GM19467 (cell line): ENCODE measurements around the gene PLCG1.

Experiments used
- ATAC-seq: cut with Tn5 transposase; IDR thresholded peaks from one replicate; pipeline ENCODE4 v1.9.1; 2021; ENCODE audit warnings: mild to moderate bottlenecking, moderate library complexity; ENCODE audit not compliant: unreplicated experiment

Gene PLCG1

GRCh38 chr20:41176711-41177552 is 39.6 kb downstream of the PLCG1 start:
- no peak for ATAC-seq

DNA sequence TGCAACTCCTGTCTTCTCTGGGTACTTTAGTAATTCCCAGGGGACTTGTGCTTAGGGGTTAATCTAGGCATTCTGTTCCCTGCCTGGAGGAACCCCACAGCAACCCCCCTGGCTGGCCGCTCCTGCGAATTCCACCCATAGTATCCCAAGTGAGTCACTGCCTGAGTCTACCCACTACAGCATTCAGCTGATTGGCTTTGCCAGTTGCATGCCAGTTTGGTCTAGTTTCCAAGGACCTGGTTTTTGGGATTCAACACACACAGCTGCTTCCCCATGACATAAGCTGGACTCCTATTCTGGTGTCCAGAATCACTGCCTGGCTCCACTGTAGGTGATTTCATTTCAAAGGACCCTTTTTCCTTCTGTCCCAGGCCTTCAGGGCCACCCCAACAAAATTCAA is 40.3 kb downstream of the PLCG1 start:
- ATAC-seq = no peak

DNA sequence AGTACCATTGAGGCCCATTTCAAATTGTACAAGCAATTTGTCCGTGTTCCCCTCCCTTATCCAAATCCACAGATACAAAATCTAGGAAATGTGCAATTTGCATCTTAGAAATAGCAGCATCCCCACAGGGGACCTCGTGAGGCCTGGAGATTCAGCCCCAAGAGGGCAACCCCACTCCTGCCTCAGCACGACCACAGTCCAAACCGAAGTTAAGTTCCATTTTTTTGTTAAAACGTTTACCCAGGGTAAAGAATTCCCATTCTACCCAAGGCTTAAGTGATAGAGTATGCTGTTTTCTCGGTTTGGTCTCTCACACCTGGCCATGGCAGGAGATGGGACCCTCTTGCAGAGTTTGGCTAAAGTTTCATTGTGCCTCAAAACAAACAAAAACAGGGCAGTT is 41.2 kb downstream of the PLCG1 start:
- no peak for ATAC-seq

- no peak for ATAC-seq
Measured at GRCh38 chr20:41178904-41179432, 41.6 kb downstream of the PLCG1 start.

- ATAC-seq = no peak
Measured at GRCh38 chr20:41179961-41180360, 42.6 kb downstream of the PLCG1 start.

- ATAC-seq = no peak
Measured at GRCh38 chr20:41180599-41181333, 43.4 kb downstream of the PLCG1 start.

- ATAC-seq = no peak
Measured at GRCh38 chr20:41181567-41181966, 44.2 kb downstream of the PLCG1 start.

- ATAC-seq = no peak
Measured at GRCh38 chr20:41182296-41183212, 45.2 kb downstream of the PLCG1 start.

- ATAC-seq = no peak
Measured at GRCh38 chr20:41183391-41183790, 46.0 kb downstream of the PLCG1 start.

- no peak for ATAC-seq
Measured at GRCh38 chr20:41183831-41184230, 46.5 kb downstream of the PLCG1 start.

DNA sequence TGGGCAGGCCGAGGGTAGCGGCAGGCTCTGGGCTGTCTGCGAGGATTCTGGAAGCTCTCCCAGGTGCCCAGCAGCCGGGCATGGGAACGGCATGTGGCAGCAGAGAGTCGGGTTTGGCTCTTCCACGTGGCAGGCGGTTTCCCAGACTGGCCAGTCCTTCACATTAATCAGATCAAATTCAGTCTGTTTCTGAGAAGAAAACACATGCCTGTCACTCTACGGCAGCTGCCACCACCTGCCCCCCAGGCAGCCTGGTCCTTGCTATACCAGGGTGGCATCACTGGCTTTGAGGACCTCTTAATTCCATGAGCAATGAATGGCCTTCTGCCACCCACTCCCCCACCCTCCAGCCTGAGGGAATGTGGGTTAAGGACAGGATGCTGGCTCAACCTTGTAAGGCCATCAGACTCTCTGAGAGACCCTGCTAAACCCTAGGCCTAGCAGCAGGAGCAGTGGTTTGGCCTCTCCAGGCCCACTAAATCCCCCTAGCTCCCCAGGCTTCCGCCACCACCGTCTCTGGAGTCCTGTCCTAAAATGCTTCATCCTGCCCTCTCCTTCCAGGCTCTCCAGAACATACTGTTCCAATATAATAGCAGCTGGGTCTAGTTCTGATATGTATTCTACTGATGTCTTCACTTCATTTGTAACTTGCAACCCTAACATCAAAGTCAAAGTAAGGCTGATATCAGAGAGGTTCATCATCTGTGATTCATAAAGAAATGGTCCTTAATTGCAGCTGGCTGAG is 47.8 kb downstream of the PLCG1 start:
- ATAC-seq = no peak

DNA sequence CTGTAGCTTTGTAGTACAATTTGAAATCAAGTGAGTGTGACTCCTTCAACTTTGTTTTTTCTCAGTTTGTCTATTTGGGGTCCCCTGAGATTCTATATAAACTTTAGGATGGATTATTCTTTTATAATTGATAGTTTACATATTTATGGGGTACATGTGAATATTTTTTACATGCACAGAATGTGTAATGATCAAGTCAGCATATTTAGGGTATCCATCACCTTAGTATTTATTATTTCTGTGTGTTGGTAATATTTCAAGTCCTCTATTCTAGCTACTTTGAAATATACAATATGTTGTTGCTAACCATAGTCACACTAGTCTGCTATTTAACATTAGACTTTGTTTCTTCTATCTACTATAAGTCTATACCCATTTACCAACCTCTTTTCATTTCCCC is 50.3 kb downstream of the PLCG1 start:
- no peak for ATAC-seq

GRCh38 chr20:41191562-41192500 is 54.5 kb downstream of the PLCG1 start:
- ATAC-seq = no peak

GRCh38 chr20:41192575-41192974 is 55.2 kb downstream of the PLCG1 start:
- no peak for ATAC-seq

DNA sequence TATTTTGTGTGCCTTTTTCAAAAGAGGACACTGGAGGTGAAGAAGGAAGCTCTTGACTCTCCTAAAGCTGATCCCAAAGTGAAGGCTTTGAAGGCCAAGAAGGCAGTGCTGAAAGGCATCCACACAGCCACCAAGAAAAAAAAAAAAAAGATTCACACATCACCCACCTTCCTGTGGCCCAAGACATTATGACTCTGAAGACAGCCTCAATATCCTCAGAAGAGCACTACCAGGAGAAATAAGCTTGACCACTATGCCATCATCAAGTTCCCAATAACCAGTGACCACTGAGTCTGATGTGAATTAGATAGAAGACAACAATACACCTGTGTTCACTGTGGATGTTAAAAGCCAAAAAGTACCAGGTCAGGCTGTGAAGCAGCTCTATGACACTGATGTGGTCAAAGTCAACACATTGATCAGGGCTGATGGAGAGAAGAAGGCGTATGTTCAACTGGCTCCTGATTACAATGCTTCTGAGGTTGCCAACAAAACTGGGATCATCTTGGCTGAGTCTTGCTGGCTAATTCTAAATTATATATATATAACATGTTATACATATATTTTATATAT is 59.4 kb downstream of the PLCG1 start:
- no peak for ATAC-seq

DNA sequence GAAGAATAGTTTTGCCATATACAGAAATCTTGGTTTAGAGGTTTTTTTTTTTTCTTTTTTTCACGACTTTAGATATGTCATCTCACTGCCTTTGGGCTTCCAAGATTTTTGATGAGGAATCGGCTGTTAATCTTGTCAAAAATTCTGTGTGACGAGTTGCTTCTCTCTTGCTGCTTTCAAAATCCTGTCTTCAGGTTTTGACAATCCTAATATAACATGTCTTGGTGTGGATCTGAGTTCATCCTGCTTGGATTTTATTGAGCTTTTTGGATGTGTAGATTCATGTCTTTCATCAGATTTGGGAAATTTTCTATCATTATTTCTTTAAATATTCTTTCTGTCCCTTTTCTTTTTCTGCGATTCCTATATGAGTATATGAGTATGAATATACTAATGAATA is 61.1 kb downstream of the PLCG1 start:
- no peak for ATAC-seq

DNA sequence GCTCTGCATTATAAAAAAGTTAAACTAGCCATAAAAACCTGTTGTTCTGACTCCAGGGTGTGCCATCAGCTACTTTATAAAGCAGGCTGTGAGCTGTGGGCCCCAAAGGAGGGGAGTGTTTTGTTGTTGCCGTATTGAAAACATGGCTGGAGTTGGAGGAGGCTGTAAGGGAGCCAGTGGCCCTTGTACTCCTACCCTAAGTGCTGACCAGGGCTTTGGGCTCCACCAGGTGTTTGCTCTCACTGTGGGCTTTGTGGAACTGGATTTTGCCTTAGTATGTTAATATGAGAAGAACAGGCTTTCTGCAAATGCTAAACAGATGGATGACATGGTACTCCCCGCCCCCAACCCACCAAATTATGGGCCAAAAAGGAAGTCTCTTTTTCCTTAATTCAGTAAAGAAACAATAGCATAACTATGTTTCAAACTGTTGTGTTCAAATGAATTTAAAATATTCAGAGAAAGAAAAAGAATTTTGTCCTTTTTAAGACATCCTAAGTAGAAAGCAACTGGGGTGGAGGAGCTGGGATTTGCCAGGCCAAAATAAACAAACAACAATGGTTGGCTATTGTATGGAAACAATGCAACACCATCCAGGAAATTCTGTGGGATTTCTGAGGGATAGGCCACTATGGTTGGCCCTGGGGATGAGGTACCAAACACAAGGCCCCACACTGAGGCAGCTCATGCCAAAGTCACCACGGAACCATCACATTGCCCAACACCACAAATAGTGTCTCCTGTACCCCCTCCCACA is 63.3 kb downstream of the PLCG1 start:
- no peak for ATAC-seq

DNA sequence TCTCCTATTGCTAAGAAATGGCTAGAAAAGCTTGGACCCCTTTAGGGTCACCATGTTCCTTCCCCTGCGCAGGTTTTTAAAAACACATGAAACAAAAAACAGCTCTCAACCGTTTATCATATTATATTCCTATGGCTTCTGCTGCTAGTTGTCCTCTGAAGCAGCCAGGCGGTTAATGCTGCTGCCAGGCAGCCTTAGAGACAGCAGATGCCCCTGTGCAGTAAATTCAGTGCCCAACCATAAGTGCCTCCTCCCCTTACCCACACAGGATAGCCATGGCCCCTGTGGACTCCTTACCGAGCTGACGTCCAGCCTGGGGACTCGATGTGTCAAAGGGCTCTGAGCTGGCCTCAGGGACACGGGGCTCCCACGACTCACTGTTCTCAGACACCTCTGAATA is 64.4 kb downstream of the PLCG1 start:
- ATAC-seq = no peak
